ENCODE data around the gene FNBP1.
"Not testable (repeated sequence)": the region's sequence is repeated elsewhere in the genome, so short reads cannot be mapped to it uniquely, and the experiment has no call there.

Gene FNBP1

DNA sequence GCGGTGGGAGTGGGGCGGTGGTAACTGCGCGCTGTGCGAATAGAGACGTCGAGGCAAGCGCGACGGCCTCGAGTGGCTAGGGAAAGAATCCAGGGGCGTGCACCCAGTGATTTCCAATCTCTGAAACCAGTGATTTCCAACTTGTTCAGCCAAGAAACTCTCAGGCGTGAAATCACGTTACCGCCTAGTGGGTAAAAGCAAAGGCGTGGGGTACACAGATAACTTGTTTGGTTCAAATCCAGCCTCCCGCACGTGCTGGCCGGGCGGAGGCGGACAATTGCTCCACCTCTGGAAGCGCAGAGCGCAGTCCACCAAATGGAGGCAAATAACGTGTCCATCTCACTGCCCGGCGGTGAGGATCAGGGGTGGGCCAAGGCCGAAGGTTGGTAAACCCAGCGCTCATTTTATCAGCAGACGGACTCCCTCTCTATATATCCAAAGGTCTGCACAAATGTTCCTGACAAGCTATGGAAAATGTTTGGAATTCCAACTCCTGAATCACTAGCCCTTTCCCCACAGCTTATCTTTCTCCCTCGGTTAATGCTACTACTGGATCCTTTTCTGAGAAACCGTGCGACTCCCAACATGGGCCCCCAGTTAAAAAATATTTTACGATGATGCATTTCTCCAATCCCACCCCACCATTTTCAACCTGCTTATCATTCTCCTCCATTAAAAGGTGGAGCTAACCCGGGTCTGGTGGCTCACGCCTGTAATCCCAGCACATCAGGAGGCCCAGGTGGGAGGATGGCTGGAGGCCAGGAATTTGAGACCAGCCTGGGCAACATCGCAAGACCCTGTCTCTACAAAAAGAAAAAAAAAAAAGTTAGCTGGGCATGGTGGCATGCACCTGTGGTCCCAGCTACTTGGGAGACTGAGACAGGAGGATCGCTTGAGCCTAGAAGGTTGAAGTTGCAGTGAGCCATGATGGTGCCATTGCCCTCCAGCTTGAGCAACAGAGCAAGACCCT lies 950 bp upstream of the FNBP1 start:
- DNase-seq, result no peak

DNA sequence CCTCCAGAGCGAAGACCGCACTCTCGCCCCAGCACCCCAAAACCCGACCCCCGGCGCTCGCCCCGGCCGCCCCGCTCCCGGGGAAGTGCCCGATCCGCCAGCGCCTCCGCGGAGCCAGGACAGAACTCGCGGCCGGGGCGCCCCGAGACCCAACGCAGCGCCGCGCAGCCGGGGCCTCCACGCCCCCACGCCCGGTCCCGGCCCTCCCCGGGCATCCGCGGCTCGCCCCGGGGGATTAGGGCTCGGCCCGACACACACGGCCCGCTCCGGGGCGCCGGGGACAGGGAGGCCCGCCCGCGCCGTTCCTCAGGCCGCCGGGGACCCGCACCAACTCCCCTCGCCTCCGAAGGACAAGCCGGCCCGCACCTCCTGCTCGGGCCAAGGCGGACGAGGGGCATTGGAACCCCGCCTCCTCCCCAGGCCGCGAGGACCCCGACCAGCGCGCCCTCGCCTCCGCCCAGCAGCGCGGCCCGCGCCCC lies 544 bp downstream of the FNBP1 start:
- peak; percentile 32 for DNase-seq

DNA sequence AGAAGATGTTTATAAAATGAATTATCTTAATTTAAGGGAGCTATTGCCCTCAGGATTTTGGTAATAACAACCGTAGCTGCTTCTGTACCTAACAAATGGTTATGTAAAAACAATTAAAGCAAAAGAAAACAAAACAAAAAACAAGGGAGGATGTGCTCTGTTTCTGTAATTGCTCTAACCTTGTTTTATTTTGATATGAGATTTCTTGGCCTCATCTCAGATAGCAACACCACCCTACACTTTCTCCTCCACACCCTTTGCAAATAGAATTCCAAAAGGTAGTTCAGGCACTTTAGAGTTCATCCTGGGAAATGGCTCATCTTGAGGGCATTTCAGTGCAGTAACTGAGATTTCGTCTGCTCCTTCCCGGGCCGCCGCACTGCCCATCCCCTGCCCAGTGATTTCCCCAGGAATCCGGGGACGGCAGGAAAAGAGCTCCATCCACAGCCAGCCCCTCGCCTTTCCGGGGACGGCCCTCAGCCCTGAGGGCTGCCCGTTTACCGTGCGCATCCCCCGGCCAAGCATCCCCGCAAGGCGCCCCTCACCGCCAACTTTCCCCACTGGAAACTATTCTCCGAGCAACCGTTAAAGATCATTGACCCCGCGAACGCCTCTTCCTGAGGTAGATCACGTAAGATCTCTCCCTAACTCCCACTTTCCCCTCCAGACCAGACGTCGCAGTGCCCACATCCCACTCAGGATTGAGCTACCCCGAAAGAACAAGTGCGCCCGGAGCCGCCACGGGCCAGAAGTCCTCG lies 1.2 kb downstream of the FNBP1 start:
- no peak for DNase-seq

DNA sequence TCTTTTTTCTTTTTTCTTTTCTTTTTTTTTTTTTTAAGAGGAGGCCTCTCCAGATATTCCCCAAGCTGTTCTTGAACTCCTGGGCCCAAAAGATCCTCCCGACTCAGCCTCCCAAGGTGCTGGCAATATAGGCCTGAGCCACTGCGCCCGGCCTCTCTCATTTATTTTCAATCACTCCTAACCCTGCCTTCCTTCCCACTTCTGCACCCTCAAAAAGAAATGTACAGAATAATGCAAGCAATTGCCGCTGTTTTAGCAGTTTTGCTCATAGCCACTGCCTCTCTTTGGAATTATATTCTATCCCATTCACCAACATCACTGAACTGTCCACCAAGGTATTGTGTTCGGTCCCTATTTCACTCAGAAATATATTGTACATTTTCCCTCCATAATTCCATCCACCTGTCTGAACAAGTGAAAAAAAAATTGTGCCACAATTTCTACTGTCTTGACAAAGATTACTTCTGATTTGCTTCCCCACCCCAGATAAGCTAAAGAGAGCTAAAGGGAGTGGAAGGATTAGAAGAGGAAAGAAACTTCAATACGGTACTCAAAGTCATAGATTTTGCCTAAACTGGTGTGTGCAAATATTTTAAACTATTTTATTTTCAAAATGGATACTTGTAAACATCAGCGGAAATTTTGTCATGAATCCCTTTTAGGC lies 1.9 kb downstream of the FNBP1 start:
- no peak for DNase-seq

DNA sequence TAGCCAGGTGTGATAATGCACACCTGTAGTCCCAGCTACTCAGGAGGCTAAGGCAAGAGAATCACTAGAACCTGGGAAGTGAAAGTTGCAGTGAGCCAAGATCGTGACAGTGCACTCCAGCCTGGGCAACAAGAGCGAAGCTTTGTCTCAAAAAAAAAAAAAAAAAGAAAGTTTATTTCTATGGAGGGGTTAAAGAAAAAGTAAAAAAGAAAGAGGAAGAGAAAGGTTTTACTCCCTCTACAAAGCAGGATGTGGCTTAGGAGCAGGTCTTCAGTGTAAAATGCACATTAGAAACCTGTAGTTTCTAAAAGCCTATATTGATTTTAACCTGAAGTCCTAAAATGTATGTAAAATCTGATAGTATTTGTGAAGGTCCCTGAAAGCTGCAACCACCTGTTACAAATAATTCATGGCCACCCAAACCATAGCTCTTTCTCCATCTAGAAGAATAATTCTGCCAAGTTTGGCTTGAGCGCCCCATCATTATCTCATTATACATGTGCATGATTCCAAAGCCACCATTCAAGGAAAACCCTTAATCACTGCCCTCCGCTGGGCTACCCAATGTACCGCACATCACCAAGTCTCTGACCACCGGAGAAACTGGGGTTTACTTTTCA lies 3.4 kb downstream of the FNBP1 start:
- no peak for DNase-seq

DNA sequence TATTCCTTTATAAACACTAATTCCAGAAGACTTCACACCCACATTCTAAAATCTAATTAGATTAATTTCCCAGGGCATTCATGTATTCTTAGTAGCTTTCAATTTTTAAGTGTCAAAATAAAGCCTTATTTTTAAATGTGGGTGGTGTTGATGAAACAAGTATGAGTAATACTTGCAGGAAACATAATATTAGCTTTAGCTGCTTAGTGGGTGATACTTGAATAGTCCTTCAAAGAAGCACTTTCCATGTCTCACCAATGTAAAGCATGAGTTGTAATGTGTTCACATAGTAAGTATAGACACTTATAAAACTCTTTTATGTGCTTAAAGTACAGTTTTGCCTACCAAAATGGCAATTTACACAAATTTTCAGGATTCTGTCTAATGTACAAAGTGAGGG lies 6.9 kb downstream of the FNBP1 start:
- no peak for DNase-seq

DNA sequence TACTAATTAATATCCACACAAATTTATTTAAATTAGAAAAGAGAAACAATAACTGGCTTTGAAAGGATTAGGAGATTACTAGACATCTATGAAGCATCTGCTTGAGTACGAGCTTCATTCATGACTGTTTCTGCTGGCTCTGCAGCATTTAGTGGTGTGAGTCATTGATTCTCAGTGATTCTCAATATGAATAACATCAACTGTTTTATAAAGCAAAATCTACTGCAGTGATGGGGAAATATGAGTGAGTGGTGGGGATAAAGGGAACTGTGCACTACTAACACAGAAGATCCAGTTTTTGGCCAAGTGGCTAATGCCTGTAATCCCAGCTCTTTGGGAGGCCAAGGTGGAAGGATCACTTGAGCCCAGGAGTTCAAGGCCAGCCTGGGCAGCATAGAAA lies 8.4 kb downstream of the FNBP1 start:
- DNase-seq, result no peak

DNA sequence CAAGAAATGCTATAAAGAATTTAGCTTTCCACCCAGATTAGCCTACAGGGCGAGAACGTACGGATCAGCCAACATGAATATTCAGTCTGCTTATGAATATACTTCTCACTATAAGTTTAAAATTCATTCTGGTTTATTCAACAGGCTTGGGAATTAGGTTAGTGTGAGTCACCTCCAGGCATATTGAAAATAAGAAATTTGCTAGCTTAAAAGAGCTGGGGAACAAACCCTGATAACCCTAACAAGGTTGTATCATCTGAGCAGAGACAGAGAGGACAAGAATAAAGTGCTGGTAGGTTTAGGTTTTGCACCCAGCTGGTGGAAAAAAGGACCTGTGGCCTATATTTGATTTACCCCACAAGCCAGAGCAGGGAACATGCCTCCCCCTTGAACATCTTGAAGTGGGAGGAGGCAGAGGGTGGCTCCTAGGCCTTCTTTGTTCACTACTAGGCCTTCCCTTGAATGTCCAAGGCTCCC lies 12.3 kb downstream of the FNBP1 start:
- no peak for DNase-seq

DNA sequence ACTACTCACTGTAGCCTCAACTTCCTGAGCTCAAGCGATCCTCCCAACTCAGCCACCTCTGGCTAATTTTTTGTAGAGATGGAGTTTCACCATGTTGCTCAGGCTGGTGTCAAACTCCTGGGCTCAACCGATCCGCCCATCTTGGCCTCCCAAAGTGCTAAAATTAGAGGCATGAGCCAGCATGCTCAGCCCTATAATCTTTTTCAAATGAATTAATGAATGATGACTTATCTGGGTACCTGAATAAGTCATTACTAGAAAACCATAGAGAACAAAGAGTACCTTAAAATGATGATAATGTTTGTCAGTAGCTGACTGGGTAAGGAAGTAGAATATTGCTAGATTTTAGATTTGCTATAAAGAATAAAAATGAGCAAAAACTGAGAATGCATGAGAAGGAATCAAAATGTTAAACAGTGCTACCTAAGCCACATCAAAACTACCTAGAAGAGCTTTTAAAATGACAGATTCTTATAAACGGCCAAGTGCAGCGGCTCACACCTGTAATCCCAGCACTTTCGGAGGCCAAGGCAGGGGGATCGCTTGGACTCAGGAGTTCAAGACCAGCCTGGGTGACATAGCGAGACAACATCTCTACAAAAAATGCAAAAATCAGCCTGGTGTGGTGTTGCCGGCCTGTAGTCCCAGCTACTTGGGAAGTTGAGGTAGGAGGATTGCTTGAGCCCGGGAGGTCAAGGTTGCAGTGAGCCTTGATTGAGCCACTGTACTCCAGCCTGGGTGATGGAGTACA lies 13.6 kb downstream of the FNBP1 start:
- no peak for DNase-seq

DNA sequence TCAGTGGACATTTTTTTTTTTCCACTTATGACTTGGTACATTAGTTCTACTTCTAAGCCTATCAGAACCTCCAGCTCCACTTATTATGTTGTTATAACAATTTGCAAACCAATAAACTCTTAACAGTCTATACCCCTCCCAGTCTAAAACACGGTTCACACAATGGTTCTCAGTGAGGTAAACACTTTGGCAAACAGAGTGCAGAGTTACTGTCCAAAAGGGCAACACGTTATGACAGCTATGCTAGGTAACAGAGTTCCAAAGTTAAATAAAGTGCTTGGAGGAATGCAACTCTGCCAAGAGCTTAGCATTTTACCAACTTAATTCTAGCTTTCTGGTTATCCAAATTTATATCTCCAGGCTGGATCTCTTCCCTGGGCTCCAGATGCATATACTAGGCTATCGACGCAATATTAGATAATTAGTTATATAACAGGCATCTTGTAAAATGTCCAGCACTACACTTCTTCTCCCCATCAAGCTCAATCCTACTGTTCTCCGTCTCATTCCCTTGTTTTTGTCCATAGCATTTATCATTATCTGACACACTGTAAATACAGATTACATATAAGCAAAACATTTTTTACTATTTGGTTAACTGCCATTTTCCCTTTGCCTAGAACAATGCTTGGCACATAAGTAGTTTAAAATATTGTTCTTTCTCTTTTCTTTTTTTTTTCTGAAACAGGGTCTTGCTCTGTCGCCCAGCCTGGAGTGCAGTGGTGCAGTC lies 14.3 kb downstream of the FNBP1 start:
- DNase-seq, result no peak

DNA sequence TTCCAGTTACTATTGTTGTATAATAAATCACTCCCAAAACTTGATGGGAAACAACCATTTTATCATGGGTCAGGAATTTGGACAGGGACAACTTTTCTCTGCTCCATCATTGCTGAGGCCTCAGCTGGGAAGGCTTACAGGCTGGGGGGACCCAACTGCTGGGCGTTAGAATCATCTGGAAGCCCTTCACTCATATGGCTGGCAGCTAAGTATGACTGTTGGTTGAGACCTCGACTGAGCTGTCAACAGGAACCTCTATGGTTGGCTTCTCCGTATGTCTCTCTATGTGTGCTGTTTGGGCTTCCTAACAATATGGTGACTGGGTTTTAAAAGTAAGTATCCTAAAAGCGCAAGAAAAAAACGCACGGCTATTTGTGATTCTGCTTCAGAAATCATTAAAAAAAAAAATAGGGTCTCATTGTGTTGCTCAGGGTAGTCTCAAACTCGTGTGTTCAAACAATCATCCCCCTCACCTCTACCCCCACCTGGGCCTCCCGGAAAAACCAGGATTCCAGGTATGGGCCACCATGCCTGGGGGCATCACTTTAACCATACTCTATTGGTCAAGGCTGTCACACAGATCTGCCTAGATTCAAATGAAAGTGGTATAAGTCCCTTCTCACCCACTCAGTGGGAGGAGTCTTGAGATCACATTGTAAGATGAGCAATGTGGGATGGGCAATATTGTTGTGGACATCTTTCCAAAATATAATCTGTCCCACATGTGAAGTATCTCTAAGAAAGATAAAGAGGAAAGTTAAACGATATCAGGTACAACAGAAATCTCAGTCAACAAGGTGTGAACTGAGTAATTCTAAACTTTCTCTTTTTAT lies 15.2 kb downstream of the FNBP1 start:
- DNase-seq, result no peak

DNA sequence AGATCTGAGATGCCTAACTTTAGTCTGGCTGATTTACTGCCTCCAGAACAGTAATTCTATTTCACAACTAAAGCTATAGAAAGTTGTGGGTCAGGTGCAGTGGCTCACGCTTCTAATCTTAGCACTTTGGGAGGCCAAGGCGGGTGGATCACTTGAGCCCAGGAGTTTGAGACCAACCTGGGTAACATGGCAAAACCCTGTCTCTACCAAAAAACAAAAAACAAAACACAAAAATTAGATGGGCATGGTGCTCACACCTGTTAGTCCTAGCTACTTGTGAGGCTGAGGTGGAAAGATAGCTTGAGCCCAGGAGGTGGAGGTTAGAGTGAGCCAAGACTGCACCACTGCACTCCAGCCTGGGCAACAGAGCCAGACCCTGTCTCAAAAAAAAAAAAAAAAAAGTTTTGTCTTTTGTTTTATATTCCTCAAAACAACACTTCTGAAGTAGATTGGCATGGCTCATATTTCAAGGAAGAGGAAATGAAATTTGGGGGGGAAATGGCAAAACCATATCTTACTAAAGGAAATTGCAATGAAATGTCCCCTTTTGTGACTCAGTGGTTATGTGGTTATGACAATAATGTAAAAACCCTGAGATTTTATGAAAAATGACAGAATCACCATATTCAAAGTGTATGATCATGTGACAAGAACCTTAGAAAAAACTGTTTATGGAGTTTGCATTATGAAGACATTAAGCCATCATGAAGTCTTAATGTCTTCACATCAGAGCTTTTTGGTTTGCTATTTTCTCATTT lies 16.2 kb downstream of the FNBP1 start:
- no peak for DNase-seq

DNA sequence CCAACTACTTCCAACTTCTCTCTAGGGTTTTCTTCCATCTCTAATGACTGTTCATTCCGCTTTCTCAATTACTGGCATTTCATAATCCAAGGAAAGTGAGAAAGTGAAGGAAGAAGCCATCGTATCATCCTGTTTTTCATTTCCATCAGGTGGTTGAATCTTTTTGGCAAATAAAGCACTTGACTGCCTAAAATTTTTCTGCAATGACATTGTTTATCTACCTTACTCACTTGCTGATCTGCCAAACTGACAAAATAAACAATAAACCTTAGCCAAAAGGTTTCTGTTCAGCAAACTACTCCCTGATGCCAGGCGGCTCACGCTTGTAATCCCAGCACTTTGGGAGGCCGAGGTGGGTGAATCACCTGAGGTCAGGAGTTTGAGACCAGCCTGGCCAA lies 18.4 kb downstream of the FNBP1 start:
- no peak for DNase-seq

DNA sequence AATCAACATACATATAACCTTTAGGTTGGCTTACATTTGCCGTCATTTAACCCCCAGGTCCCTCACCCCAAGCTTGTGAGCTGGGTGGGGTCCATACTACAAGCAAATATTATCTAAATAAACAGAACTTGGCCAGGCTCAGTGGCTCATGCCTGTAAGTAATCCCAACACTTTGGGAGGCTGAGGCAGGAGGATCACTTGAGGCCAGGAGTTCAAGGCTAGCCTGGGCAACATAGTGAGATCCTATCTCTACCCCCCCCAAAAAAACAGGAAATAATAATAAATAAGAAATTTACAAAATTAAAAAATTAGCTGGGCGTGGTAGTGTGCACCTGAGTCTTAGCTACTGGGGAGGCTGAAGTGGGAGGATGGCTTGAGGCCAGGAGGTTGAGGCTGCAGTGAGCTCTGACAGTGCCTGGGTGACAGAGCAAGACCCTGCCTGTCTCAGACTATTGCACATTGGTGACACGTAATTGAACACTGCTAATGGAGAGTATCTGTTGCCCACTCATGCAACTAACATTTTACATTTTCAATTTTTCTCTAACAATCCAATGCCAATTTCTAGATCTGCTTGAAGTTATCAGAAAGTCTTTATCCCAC lies 18.9 kb downstream of the FNBP1 start:
- no peak for DNase-seq

DNA sequence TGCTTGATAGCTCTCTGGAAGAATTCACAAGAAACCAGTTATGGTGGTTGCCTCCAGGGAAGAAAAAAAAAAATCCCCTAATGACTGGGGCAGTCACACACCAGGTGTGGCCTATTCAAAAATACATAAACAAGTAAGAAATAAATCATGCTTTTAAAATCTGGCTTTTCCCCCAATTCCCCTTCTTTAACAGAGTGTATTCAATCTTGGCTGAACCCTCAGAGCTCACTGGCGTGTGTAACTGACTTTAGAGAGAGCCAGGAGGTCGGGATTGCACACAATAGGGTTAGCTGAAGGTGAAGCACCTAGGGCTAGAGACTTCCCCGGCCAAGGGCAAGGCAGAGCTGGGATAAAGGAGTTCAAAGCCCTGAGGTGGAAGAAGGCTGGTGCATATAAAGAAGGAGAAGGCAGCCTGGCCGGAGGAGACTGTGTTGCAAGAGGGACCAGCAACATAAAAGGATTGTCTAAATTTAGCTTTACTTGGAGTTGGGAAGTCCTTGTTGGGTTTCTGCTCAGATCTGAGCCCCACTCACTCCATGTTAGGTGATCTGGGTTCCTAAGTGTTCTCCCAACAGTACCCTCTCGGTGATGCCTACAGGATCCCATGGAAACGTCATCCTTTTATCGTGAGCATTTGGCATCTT lies 19.7 kb downstream of the FNBP1 start:
- no peak for DNase-seq

DNA sequence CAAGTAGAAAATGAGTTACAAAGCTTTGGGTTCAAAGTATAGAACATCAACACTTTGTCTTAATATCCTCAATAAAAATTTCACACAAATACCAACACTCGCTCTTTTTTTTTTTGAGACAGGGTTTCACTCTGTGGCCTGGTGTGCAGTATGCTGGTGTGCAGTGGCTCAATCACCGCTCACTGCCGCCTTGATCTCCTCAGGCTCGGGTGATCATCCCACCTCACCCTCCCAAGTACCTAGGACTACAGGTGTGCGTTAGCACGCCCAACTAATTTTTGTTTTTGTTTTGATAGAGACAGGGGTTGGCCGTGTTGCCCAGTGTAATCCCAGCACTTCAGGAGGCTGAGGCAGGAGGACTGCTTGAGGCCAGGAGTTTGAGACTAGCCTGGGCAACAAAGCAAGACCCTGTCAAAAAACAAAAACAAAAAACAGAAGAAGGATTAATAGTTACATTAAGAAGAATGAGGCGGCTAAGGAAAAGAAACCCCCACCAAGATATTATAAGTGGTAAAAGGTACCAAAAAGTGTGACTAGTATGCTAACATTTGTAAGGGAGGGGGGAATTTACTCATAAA lies 20.3 kb downstream of the FNBP1 start:
- no peak for DNase-seq

DNA sequence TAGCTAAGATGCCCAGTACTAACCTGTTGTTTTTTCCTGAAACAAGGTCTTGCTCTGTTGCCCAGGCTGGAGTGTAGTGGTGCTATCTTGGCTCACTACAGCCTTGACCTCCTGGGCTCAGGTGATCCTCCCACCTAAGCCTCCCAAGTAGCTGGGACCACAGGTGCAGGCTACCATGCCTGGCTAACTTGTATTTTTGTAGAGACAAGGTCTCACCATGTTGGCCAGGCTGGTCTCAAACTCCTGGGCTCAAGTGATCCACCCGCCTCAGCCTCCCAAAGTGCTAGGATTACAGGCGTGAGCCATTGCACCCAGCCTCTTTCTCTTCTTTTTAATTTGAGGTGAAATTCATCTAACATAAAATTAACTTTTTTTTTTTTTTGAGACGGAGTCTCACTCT lies 21.1 kb downstream of the FNBP1 start:
- DNase-seq, result not testable (repeated sequence)

DNA sequence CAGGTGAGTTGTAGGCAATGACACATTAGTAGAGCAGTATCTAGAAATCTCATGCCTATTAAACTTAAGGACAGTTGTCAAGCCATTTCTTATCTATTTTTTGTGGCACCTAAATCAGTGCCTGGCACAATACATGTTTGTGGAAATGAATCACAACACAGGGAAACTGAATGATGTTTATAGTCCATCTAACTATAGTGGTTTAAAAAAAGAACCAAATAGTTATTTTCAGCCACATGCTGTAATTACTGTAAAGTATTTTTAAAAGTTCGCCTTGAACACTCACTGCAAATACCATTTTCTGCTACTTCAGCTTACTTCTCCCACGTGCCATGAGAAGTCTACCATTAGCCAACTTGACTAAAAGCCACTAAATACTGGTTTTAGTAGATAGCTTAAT lies 21.9 kb downstream of the FNBP1 start:
- no peak for DNase-seq

Data from activated CD4-positive, alpha-beta T cell treated with anti-CD3 and anti-CD28 coated beads, Interleukin-2, amount 50 U/mL, for 1 hour (primary cell).